ENCODE measurements around the gene ARRB1.

GRCh38 chr11:75298191-75298975 lies 53.1 kb downstream of the ARRB1 start:
- TF ChIP-seq CTCF (IDR thresholded peaks at IDR 0.05; ENCODE audit: low read depth, low read length) (no peak), POLR2A (IDR thresholded peaks at IDR 0.05; ENCODE audit: extremely low read depth, insufficient read length) (no peak), MAX (IDR thresholded peaks at IDR 0.05; ENCODE audit: low read depth, low read length) (no peak), MYC (IDR thresholded peaks at IDR 0.05; ENCODE audit: low read depth, low read length) (no peak)
